Rectal smooth muscle tissue (tissue), 1 donor: Measurements from ENCODE around the gene OR8B3.
"Not testable (repeated sequence)": the region's sequence is repeated elsewhere in the genome, so short reads cannot be mapped to it uniquely, and the experiment has no call there.

Source experiments
- H3K27ac ChIP-seq: one replicate; pipeline ENCODE4 v1.7.0; 2013; ENCODE audit warnings: low read depth, low read length, inconsistent platforms
- H3K27me3 ChIP-seq: one replicate; pipeline ENCODE4 v1.7.0; 2013; ENCODE audit warnings: low read length; ENCODE audit not compliant: control insufficient read depth, insufficient read depth
- H3K36me3 ChIP-seq: one replicate; pipeline ENCODE4 v1.7.0; 2013; ENCODE audit warnings: low read length; ENCODE audit not compliant: control insufficient read depth, insufficient read depth
- H3K4me1 ChIP-seq: one replicate; pipeline ENCODE4 v1.7.0; 2013; ENCODE audit warnings: low read length; ENCODE audit not compliant: control insufficient read depth, insufficient read depth
- H3K4me3 ChIP-seq: one replicate; pipeline ENCODE4 v1.7.0; 2013; ENCODE audit warnings: low read length
- H3K9ac ChIP-seq: one replicate; pipeline ENCODE4 v1.7.0; 2013; ENCODE audit warnings: low read length

The OR8B3 gene

DNA sequence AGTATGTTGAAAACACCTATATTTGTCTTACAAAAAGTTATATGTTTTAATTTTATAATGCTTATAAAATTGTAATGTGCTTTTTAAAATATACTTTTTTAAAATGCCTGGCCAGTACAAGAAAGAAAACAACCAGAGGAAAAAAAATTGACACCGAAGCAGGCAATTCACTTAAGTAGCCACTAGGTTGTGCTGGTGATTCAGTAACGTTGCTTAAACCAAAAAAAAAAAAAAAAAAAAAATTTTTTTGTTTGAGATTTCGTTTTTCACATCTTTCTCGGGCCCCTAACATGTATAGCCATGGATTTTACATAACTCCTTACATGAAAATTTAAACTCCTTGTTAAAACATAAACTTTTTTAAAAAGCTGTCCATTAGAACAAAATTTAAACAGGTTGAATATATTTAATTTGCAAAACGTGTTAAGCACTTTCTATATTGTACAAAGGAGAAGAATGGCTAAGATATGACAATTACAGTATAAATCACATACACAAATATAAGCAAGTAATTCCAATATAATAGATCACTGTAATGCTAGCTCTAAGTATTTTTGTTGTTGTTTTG lies 16.6 kb upstream of the OR8B3 start:
- H3K4me1 ChIP-seq: no peaks in the 10 kb centered on the region
- H3K4me3 ChIP-seq: no peak overlapping the region
- no peaks in the 10 kb centered on the region for H3K36me3 ChIP-seq
- no peaks in the 10 kb centered on the region for H3K27me3 ChIP-seq
- H3K9ac ChIP-seq: no peak overlapping the region
- H3K27ac ChIP-seq: no peak overlapping the region

DNA sequence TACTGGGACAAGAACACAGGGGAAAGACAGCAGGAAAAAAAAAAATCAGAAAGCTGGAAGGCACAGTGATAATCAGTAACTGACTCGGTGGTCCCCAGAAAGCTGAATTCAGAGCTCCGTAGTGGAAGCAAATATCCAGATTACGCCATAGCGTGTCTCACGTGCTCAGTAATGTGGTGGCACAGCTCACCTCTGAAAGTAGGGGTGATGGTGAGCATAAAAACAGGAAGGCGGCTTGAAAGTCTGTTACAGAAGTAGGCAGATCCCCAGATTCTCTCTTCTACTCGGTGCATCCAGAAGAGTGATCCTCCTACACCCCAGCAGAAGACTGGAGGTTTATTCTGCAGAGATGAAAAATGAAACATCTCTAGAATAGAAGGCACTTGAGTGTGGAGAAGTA lies 11.1 kb upstream of the OR8B3 start:
- H3K9ac ChIP-seq: no peak overlapping the region
- no peaks in the 10 kb centered on the region for H3K27me3 ChIP-seq
- H3K4me1 ChIP-seq: no peaks in the 10 kb centered on the region
- no peaks in the 10 kb centered on the region for H3K36me3 ChIP-seq
- no peak overlapping the region for H3K27ac ChIP-seq
- no peak overlapping the region for H3K4me3 ChIP-seq

DNA sequence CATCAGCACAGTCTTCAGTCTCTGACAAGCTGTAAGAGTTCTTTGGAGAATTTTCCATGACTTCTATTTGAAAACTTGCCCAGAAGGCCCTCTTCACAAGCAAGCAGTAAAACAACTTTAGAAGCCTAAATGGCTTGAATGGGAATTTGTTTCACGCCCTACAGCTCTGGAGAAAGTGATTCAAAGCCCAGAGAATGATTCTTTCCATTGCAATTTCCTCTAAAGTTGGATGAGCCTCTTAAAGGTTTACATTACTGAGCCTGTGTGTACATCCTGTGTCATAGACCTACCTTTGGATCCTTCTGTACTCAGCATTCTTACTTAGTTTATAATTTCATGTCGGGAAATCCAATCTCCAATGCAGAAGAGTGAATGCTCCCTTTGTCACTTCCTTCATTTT lies 6.8 kb upstream of the OR8B3 start:
- no peaks in the 10 kb centered on the region for H3K4me1 ChIP-seq
- no peaks in the 10 kb centered on the region for H3K36me3 ChIP-seq
- H3K27ac ChIP-seq: no peak overlapping the region
- H3K27me3 ChIP-seq: no peaks in the 10 kb centered on the region
- H3K4me3 ChIP-seq: no peak overlapping the region
- H3K9ac ChIP-seq: no peak overlapping the region

DNA sequence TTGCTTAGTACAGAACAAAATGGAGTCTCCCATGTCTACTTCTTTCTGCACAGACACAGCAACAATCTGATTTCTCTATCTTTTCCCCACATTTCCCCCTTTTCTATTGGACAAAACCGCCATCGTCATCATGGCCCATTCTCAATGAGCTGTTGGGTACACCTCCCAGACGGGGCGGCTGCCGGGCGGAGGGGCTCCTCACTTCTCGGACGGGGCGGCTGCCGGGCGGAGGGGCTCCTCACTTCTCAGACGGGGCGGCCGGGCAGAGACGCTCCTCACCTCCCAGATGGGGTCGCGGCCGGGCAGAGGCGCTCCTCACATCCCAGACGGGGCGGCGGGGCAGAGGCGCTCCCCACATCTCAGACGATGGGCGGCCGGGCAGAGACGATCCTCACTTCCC lies 4.4 kb upstream of the OR8B3 start:
- H3K9ac ChIP-seq, H3K27ac ChIP-seq, H3K4me3 ChIP-seq, H3K36me3 ChIP-seq, H3K27me3 ChIP-seq, H3K4me1 ChIP-seq: not testable (repeated sequence)

DNA sequence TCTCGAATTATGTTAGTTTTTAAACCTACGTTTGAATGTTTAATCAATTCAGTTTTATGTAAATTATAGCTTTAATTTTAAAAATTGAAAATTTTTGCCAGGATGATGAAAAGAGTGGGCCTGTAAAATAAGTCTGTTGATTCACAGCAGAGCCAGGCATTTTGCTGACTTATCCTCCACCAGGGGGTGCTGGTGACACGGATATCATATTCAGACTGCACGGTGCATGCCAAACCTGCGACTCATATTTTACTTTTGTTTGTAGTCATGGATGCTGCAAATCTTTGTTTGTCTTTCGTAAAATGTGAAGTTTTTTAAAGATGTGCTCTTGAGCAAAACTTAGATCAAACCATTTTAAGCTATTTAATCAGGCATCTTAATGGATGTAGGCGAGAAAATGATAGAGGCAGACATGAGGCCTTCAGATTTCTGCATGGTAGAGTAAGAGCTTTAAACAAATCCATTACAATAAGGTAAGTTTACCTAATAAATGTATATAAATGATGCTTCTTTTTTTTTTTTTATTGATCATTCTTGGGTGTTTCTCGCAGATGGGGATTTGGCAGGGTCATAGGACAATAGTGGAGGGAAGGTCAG lies 3.6 kb upstream of the OR8B3 start:
- Histone ChIP-seq H3K36me3 (no peaks in the 10 kb centered on the region), H3K4me3 (no peak overlapping the region), H3K27ac (no peak overlapping the region), H3K27me3 (no peaks in the 10 kb centered on the region), H3K4me1 (no peaks in the 10 kb centered on the region), H3K9ac (no peak overlapping the region)

DNA sequence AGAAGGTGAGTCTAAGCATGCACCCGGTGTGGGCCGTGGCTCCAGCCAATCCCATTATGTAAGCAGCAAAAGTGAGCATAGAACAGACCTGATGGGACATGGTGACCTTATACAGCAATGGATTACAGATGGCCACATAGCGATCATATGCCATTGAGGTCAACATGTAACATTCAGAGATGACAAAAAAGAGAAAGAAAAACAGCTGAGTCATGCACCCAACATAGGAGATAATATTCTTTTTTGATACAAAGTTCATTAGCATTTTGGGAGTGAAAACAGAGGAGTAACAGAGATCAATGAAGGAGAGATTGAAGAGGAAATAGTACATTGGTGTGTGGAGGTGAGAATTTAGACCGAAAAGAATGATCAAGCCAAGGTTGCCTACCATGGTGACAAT lies 2.0 kb downstream of the OR8B3 start:
- not testable (repeated sequence) for H3K4me1 ChIP-seq, H3K9ac ChIP-seq, H3K4me3 ChIP-seq, H3K27me3 ChIP-seq, H3K36me3 ChIP-seq, H3K27ac ChIP-seq

DNA sequence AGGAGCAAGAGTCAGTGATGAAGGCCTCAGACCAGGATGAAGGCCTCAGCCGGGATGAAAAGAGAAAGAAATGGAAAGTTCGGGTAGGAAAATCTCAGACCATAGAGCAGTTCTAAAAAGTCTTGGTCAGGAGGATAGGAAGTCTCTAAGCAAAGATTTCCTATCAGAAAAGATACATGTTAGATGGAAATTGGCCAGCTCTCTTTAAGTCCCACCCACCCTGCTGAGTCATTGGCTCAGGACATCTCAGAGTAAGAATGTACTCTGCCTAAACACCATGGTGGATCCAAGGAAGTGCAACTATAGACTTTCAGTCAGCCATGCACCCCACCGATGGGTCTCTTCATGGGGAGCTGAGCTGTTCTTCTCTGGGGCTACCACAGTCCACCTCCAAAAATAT lies 4.4 kb downstream of the OR8B3 start:
- no peaks in the 10 kb centered on the region for H3K36me3 ChIP-seq

DNA sequence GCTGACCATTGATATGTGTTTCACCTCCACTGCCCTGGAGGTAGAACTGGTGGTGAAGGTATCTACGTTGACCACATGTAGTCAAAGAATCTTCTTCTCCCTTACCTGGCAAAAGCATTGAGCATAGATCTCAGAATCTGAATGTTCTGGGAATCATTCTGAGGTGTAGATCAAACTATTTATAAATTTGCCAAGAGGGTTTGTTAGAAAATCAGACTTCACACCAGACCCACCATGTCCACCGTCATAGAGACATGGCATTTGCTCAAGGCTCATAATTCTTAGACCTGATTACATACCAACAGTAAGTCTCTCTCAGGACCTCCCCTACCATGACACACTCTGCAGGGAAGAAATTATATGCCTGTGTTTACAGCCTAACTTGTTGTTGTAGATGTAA lies 14.4 kb downstream of the OR8B3 start, which contains the start of gene OR8B2:
OR8B2 (minus strand) TSS at position 101 of the 400 bp plus-strand sequence. CDS start 1,156 bp downstream, outside the sequence.
- no peak within 1 kb of the TSS for H3K9ac ChIP-seq
- H3K27ac ChIP-seq: no peak within 1 kb of the TSS
- no peaks in the 10 kb centered on the region for H3K27me3 ChIP-seq
- H3K4me1 ChIP-seq: no peaks in the 10 kb centered on the region
- H3K4me3 ChIP-seq: no peak within 1 kb of the TSS
- H3K36me3 ChIP-seq: no peaks in the 10 kb centered on the region

More for the DNA sequence above, 4.4 kb downstream of the OR8B3 start:
- H3K27me3 ChIP-seq: no peaks in the 10 kb centered on the region
- H3K27ac ChIP-seq: no peak overlapping the region
- H3K4me3 ChIP-seq: no peak overlapping the region
- H3K9ac ChIP-seq: no peak overlapping the region
- H3K4me1 ChIP-seq: no peaks in the 10 kb centered on the region

DNA sequence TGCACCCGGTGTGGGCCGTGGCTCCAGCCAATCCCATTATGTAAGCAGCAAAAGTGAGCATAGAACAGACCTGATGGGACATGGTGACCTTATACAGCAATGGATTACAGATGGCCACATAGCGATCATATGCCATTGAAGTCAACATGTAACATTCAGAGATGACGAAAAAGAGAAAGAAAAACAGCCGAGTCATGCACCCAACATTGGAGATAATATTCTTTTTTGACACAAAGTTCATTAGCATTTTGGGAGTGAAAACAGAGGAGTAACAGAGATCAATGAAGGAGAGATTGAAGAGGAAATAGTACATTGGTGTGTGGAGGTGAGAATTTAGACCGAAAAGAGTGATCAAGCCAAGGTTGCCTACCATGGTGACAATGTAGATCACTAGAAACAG lies 16.0 kb downstream of the OR8B3 start:
- H3K27ac ChIP-seq, H3K36me3 ChIP-seq, H3K4me3 ChIP-seq, H3K27me3 ChIP-seq, H3K4me1 ChIP-seq, H3K9ac ChIP-seq: not testable (repeated sequence)

DNA sequence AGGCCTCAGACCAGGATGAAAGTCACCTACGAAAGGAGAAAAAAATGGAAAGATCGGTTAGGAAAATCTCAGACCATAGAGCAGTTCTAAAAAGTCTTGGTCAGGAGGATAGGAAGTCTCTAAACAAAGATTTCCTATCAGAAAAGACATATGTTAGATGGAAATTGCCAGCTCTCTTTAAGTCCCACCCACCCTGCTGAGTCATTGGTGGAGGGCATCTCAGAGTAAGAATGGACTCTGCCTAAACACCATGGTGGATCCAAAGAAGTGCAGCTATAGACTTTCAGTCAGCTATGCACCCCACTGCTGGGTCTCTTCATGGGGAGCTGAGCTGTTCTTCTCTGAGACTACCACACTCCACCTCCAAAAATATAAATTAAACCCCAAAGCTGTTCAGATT lies 18.2 kb downstream of the OR8B3 start:
- H3K4me3 ChIP-seq: no peak overlapping the region
- no peaks in the 10 kb centered on the region for H3K36me3 ChIP-seq
- no peak overlapping the region for H3K9ac ChIP-seq
- no peak overlapping the region for H3K27ac ChIP-seq
- H3K4me1 ChIP-seq: no peaks in the 10 kb centered on the region
- H3K27me3 ChIP-seq: no peaks in the 10 kb centered on the region

DNA sequence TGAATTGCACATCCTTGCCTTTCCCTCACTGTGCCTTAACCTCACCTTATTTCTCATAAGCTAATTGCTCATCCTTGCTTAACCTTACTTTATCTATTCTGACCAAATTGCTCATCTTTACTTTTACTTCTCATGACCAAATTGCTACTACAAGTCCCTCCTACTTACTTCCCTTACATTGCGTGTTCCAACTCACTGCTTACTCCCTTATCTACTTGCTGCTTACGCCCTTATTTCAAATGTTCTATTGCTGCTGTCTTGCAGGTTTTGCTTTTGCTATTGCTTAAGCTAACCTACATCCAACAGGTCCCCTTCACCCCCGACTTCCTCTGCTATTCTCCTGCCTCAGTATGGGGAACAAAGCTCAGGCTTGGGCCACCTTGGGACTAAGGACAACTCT lies 22.5 kb downstream of the OR8B3 start:
- Histone ChIP-seq H3K9ac (no peak overlapping the region), H3K27me3 (no peaks in the 10 kb centered on the region)

DNA sequence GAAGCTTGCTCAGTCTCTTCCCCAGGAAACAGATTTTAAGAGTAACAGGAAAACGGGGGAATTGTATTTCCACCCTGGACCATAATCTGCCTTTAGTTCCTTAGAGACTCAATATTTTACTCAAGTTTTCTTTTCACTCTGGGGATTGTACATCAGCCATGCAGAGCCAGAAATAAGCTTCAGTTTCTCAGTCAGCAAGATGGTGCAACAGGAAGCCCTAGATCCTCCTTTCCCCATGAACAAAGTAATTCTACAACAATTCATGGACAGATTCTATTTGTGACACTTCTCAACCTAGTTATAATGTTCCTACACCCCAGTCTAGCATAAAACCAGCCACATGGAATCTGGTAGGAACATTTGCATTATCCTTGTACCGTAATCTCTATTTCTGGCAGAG lies 39.3 kb downstream of the OR8B3 start:
- no peak overlapping the region for H3K4me3 ChIP-seq
- no peaks in the 10 kb centered on the region for H3K27me3 ChIP-seq
- no peak overlapping the region for H3K9ac ChIP-seq
- H3K36me3 ChIP-seq: no peaks in the 10 kb centered on the region
- H3K4me1 ChIP-seq: no peaks in the 10 kb centered on the region
- H3K27ac ChIP-seq: no peak overlapping the region

More for the DNA sequence above, 22.5 kb downstream of the OR8B3 start:
- no peaks in the 10 kb centered on the region for H3K36me3 ChIP-seq
- no peak overlapping the region for H3K27ac ChIP-seq
- no peaks in the 10 kb centered on the region for H3K4me1 ChIP-seq
- H3K4me3 ChIP-seq: no peak overlapping the region

DNA sequence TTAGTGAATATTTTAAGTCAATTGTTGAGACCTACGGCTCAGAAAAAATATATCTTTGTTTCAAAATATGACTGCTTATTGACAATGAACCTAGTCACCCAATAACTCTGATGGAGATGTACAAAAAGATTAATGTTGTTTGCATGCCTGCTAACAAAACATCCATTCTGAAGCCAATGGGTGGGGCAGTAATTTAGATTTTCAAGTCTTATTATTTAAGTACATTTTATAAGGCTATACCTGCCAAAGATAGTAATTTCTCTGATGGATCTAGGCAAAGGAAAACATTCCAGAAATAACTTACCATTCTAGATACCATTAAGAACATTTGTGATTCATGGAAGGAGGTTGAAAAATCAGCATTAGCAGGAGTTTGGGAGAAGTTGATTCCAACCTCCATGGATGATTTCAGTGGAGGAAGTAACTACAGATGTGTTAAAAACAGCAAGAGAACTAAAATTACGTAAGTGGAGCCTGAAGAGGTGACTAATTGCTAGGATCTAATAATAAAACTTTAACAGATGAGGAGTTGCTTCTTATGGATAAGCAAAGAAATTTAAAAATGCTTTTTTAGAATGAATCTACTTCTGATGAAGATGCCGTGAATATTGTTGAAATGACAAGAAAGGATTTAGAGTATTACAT lies 52.4 kb downstream of the OR8B3 start:
- Histone ChIP-seq H3K27ac (no peak overlapping the region), H3K4me1 (no peaks in the 10 kb centered on the region), H3K36me3 (no peaks in the 10 kb centered on the region), H3K27me3 (no peaks in the 10 kb centered on the region), H3K9ac (no peak overlapping the region), H3K4me3 (no peak overlapping the region)
